Measurements from ENCODE around the gene MIP. TPM values are rescaled to one million over a fixed set of nuclear protein-coding genes. Genes with fewer than 3 reads are reported as not detected.
"Not testable (repeated sequence)": the region's sequence is repeated elsewhere in the genome, so short reads cannot be mapped to it uniquely, and the experiment has no call there.

Gene MIP
- total RNA-seq, 2 experiments from 2014 or later = not detected

GRCh38 chr12:56461235-56462159 is 7.0 kb upstream of the MIP start:
- no peaks in the 10 kb centered on the region for H3K9me3 Mint-ChIP-seq
- POLR2A ChIA-PET = interaction anchor here (1.9 kb wide), 1 partner anchor 13 kb away, joined by 6 read pairs; no protein-coding TSS in a partner anchor
- intact Hi-C loops (cut with micrococcal nuclease) = no loop called here
- no peak overlapping the region for H3K27ac Mint-ChIP-seq
- DNase-seq = no peak
- H3K36me3 Mint-ChIP-seq = no peaks in the 10 kb centered on the region
- no peaks in the 10 kb centered on the region for H3K27me3 Mint-ChIP-seq
- CTCF ChIA-PET = interaction anchor here (0.6 to 1.5 kb wide), 10 partner anchors 9 to 272 kb away, joined by 3 to 7 read pairs (median 3); partner anchors contain the start of genes ANKRD52, SMARCC2 and TIMELESS
- peaks cover 4% of the 10 kb centered on the region for H3K4me1 Mint-ChIP-seq (ENCODE audit: low read depth)
- H3K4me3 Mint-ChIP-seq = no peak overlapping the region

GRCh38 chr12:56457817-56458216 is 3.4 kb upstream of the MIP start:
- Mint-ChIP-seq H3K36me3 (no peaks in the 10 kb centered on the region), H3K27ac (no peak overlapping the region), H3K4me3 (no peak overlapping the region), H3K9me3 (no peaks in the 10 kb centered on the region), H3K27me3 (no peaks in the 10 kb centered on the region), H3K4me1 (ENCODE audit: low read depth) (no peaks in the 10 kb centered on the region)
- CTCF ChIA-PET = no interaction called here
- intact Hi-C loops (cut with micrococcal nuclease) = no loop called here
- DNase-seq = no peak
- POLR2A ChIA-PET = interaction anchor here (1.0 kb wide), 1 partner anchor 8 kb away, joined by 3 read pairs; no protein-coding TSS in a partner anchor

GRCh38 chr12:56451147-56451546 is 3.3 kb downstream of the MIP start:
- Mint-ChIP-seq H3K4me1 (ENCODE audit: low read depth) (peaks cover 18% of the 10 kb centered on the region), H3K4me3 (no peak overlapping the region), H3K27ac (no peak overlapping the region), H3K9me3 (no peaks in the 10 kb centered on the region), H3K36me3 (peaks cover 6% of the 10 kb centered on the region), H3K27me3 (no peaks in the 10 kb centered on the region)
- ChIA-PET CTCF (interaction anchor here (0.6 to 4.9 kb wide), 2 partner anchors 12 to 185 kb away, joined by 3 to 39 read pairs; no protein-coding TSS in a partner anchor), POLR2A (interaction anchor here (0.6 to 1.1 kb wide), 2 partner anchors 14 to 140 kb away, joined by 3 read pairs; no protein-coding TSS in a partner anchor)
- intact Hi-C loops (cut with micrococcal nuclease) = no loop called here
- no peak for DNase-seq

- Mint-ChIP-seq H3K27ac (no peak overlapping the region), H3K9me3 (no peaks in the 10 kb centered on the region), H3K4me1 (ENCODE audit: low read depth) (peaks cover 18% of the 10 kb centered on the region), H3K4me3 (peak overlapping the region; percentile 88), H3K27me3 (no peaks in the 10 kb centered on the region), H3K36me3 (peaks cover 8% of the 10 kb centered on the region)
- CTCF ChIA-PET = interaction anchor here (1.0 to 4.9 kb wide), 3 partner anchors 9 to 330 kb away, joined by 3 to 39 read pairs (median 3); no protein-coding TSS in a partner anchor
- DNase-seq = no peak
- intact Hi-C loops (cut with micrococcal nuclease) = no loop called here
- POLR2A ChIA-PET = interaction anchor here (0.6 to 3.0 kb wide), 5 partner anchors 8 to 90 kb away, joined by 3 to 17 read pairs (median 3); partner anchors contain the start of genes SPRYD4 and STAT2
Observed at GRCh38 chr12:56450241-56450640, 4.2 kb downstream of the MIP start.

GRCh38 chr12:56449622-56449984 is 4.9 kb downstream of the MIP start:
- Mint-ChIP-seq H3K27ac (peak overlapping the region; percentile 93), H3K4me3 (peak overlapping the region; percentile 88), H3K9me3 (no peaks in the 10 kb centered on the region), H3K36me3 (peaks cover 11% of the 10 kb centered on the region), H3K4me1 (ENCODE audit: low read depth) (peaks cover 18% of the 10 kb centered on the region), H3K27me3 (no peaks in the 10 kb centered on the region)
- ChIA-PET CTCF (interaction anchor here (0.7 to 4.9 kb wide), 13 partner anchors 10 to 330 kb away, joined by 3 to 39 read pairs (median 3); partner anchors contain the start of genes CNPY2, SPRYD4 and STAT2), POLR2A (interaction anchor here (0.6 to 3.0 kb wide), 13 partner anchors 9 to 698 kb away, joined by 3 to 17 read pairs (median 4); partner anchors contain the start of genes CNPY2, IL23A, SPRYD4 and STAT2)
- no peak for DNase-seq
- intact Hi-C loops (cut with micrococcal nuclease) = loop anchor here (1.0 to 5.0 kb wide), 6 partner anchors 19 to 622 kb away; partner anchors contain the start of genes DNAJC14, IL23A, PAN2 and RPL41

- Mint-ChIP-seq H3K4me3 (peak within 1 kb of the TSS; percentile 88), H3K4me1 (ENCODE audit: low read depth) (peaks cover 18% of the 10 kb centered on the region), H3K36me3 (peaks cover 15% of the 10 kb centered on the region), H3K27me3 (no peaks in the 10 kb centered on the region), H3K27ac (peak within 1 kb of the TSS; percentile 93), H3K9me3 (peaks cover 3% of the 10 kb centered on the region)
- intact Hi-C loops (cut with micrococcal nuclease) = loop anchor here (1.0 to 5.0 kb wide), 6 partner anchors 19 to 622 kb away; partner anchors contain the start of genes DNAJC14, IL23A, PAN2 and RPL41
- POLR2A ChIA-PET = interaction anchor here (0.6 to 3.0 kb wide), 15 partner anchors 12 to 697 kb away, joined by 3 to 17 read pairs (median 4); partner anchors contain the start of genes CNPY2, IL23A, RNF41 and SPRYD4
- DNase-seq = peak; percentile 92
- CTCF ChIA-PET = interaction anchor here (0.7 to 4.9 kb wide), 18 partner anchors 10 to 329 kb away, joined by 3 to 39 read pairs (median 4); partner anchors contain the start of genes CNPY2, CS, RBMS2 and SMARCC2
Observed at GRCh38 chr12:56448860-56449621, 5.4 kb downstream of the MIP start, which contains the start of gene TIMELESS. Gene TIMELESS, minus strand, starts transcription at chr12:56449426. Its CDS starts 15,256 bp downstream, at chr12:56434170.

- intact Hi-C loops (cut with micrococcal nuclease); DNase-seq; H3K27me3 Mint-ChIP-seq; H3K9me3 Mint-ChIP-seq; POLR2A ChIA-PET; H3K4me3 Mint-ChIP-seq; H3K4me1 Mint-ChIP-seq (ENCODE audit: low read depth); CTCF ChIA-PET; H3K27ac Mint-ChIP-seq: not testable (repeated sequence)
- H3K36me3 Mint-ChIP-seq = peaks cover 20% of the 10 kb centered on the region
Observed at GRCh38 chr12:56443208-56443607, 11.2 kb downstream of the MIP start.

- H3K4me1 Mint-ChIP-seq (ENCODE audit: low read depth) = no peaks in the 10 kb centered on the region
- no peak overlapping the region for H3K27ac Mint-ChIP-seq
- ChIA-PET POLR2A (no interaction called here), CTCF (no interaction called here)
- H3K4me3 Mint-ChIP-seq = no peak overlapping the region
- no peaks in the 10 kb centered on the region for H3K36me3 Mint-ChIP-seq
- intact Hi-C loops (cut with micrococcal nuclease) = no loop called here
- no peaks in the 10 kb centered on the region for H3K9me3 Mint-ChIP-seq
- no peak for DNase-seq
- no peaks in the 10 kb centered on the region for H3K27me3 Mint-ChIP-seq
Observed at GRCh38 chr12:56437430-56438176, 16.9 kb downstream of the MIP start.

- Mint-ChIP-seq H3K36me3 (peaks cover 14% of the 10 kb centered on the region), H3K9me3 (no peaks in the 10 kb centered on the region), H3K27ac (no peak overlapping the region), H3K4me1 (ENCODE audit: low read depth) (no peaks in the 10 kb centered on the region), H3K4me3 (no peak overlapping the region), H3K27me3 (no peaks in the 10 kb centered on the region)
- POLR2A ChIA-PET = no interaction called here
- DNase-seq = no peak
- intact Hi-C loops (cut with micrococcal nuclease) = no loop called here
- CTCF ChIA-PET = no interaction called here
Observed at GRCh38 chr12:56434828-56435227, 19.6 kb downstream of the MIP start.

GRCh38 chr12:56431850-56432249 is 22.6 kb downstream of the MIP start:
- intact Hi-C loops (cut with micrococcal nuclease) = no loop called here
- ChIA-PET CTCF (interaction anchor here (0.8 kb wide), 1 partner anchor 392 kb away, joined by 3 read pairs; no protein-coding TSS in a partner anchor), POLR2A (no interaction called here)
- Mint-ChIP-seq H3K4me1 (ENCODE audit: low read depth) (no peaks in the 10 kb centered on the region), H3K27ac (no peak overlapping the region), H3K27me3 (no peaks in the 10 kb centered on the region), H3K9me3 (no peaks in the 10 kb centered on the region), H3K36me3 (peaks cover 31% of the 10 kb centered on the region), H3K4me3 (no peak overlapping the region)
- no peak for DNase-seq

- ChIA-PET CTCF (no interaction called here), POLR2A (no interaction called here)
- Mint-ChIP-seq H3K36me3 (peaks cover 32% of the 10 kb centered on the region), H3K4me1 (ENCODE audit: low read depth) (no peaks in the 10 kb centered on the region), H3K27me3 (no peaks in the 10 kb centered on the region), H3K4me3 (no peak overlapping the region), H3K9me3 (no peaks in the 10 kb centered on the region), H3K27ac (no peak overlapping the region)
- DNase-seq = no peak
- intact Hi-C loops (cut with micrococcal nuclease) = no loop called here
Observed at GRCh38 chr12:56431288-56431687, 23.2 kb downstream of the MIP start.

Data from activated CD4-positive, alpha-beta memory T cell treated with anti-CD3 and anti-CD28 coated beads for 36 hours (primary cell).